ENCODE data around the gene DNAI2.

DNA sequence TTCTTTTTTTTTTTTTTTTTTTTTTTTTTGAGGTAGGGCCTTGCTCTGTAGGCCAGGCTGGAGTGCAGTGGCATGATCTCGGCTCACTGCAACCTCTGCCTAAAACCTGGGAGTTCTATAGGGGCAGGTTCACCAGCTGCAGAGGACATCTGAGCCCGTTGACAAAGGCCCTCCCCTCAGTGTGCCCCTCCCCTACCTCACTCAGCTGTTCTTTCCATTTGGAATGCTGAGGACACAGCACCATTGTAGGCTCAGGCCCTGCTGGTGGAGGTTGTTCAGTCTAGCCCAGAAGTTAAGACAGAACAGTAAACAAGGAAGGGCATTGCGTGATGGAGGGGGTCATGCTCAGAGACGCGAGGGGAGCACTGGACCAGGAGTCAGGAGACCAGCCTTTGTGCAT is 30.1 kb downstream of the DNAI2 start:
- TF ChIP-seq POLR2A (IDR thresholded peaks at IDR 0.05) = no peak
- TF ChIP-seq, protein P1, sequence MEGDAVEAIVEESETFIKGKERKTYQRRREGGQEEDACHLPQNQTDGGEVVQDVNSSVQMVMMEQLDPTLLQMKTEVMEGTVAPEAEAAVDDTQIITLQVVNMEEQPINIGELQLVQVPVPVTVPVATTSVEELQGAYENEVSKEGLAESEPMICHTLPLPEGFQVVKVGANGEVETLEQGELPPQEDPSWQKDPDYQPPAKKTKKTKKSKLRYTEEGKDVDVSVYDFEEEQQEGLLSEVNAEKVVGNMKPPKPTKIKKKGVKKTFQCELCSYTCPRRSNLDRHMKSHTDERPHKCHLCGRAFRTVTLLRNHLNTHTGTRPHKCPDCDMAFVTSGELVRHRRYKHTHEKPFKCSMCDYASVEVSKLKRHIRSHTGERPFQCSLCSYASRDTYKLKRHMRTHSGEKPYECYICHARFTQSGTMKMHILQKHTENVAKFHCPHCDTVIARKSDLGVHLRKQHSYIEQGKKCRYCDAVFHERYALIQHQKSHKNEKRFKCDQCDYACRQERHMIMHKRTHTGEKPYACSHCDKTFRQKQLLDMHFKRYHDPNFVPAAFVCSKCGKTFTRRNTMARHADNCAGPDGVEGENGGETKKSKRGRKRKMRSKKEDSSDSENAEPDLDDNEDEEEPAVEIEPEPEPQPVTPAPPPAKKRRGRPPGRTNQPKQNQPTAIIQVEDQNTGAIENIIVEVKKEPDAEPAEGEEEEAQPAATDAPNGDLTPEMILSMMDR (IDR thresholded peaks at IDR 0.05) = no peak

Data from uterus (tissue), 2 donors.